ENCODE results near the gene BRD4.

Gene BRD4

GRCh38 chr19:15307169-15307568 is 25.2 kb downstream of the BRD4 start:
- no peak for DNase-seq

DNA sequence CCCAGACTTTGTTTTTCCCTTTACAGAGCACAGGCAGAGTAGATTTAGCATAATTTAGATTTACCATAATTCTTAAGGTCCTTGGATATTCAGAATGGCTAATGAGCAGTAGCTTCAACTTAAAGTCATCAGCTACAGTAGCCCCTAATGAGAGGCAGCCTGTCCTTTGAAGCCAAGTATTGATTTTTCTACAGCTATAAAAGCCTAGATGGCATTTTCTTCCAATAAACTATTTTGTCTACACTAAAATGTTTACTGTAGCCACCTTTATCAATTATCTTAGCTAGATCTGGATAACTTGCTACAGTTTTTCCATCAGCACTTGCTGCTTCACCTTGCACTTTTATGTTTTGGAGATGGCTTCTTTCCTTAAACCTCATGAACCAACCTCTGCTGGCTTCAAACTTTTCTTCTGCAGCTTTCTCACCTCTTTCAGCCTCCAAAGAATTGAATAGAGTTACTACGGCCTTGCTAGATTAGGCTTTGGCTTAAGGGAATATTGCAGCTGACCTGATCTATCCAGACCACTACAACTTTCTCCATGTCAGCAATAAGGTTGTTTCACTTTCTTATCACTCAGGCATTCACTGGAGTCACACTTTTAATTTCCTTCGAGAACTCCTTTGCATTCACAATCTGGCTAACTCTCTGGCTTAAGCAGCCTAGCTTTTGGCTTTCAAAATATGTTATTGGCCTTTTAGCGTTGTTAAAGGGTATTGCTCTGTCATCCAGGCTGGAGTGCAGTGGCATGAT is 26.6 kb downstream of the BRD4 start:
- no peak for DNase-seq

DNA sequence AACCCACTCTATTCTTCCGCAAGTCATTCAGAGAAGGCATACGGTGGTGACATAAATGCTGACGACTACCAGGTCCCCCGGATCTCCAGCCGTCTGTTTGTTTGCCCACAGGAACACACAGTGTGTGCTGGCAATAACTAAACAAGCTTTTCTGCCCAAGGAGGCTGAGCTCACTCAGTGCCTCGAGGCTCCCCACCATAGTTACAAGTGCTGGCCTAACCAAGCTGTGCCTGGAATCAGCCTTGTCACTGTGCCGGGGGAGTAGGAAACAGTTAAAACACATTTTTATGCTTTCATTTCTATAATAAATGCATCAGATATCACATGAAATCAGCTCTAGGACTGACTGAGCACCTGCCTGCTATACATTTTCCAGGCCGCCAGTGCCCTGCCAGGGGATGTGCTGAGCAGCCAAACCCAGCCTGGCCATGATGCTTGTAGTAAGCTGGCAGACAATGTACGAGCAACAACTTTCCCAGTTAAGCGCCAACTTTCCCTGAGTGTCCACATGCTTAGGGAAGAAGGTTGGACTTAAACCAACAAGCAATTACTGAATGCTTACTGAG is 28.1 kb downstream of the BRD4 start:
- DNase-seq, result no peak

- DNase-seq, result no peak
Measured at GRCh38 chr19:15303105-15303780, 29.1 kb downstream of the BRD4 start.

DNA sequence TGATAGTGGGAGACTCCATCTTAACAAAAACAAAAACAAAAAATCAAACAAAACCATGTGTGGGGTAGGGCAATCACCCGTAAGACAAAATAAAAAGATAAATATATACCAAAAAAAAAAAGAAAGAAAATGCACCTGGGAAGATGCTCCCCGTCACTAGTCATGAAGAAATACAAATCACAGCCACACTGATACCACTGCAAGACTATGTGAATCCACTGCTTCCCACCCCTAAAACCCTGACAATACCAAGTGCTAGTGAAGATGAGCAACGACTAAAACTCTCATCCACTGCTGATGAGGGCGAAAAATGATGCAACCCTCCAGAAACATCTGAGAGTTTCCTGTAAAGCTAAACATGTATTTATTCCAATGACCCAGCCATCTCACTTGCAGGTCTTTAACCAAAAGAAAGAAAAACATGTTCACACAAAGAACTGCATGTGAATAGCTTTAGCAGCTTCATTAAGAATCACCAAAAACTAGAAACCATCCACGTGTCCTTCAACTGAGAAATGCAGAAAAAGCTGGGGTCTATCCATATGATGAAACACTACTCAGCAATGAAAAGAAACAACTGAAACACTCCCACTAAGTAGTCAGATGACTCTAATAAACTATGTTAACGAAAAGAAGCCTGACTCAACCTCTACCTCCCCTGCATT is 31.7 kb downstream of the BRD4 start:
- no peak for DNase-seq

- DNase-seq, result no peak
Measured at GRCh38 chr19:15299568-15300409, 32.5 kb downstream of the BRD4 start.

- DNase-seq, result no peak
Measured at GRCh38 chr19:15298847-15299567, 33.3 kb downstream of the BRD4 start.

DNA sequence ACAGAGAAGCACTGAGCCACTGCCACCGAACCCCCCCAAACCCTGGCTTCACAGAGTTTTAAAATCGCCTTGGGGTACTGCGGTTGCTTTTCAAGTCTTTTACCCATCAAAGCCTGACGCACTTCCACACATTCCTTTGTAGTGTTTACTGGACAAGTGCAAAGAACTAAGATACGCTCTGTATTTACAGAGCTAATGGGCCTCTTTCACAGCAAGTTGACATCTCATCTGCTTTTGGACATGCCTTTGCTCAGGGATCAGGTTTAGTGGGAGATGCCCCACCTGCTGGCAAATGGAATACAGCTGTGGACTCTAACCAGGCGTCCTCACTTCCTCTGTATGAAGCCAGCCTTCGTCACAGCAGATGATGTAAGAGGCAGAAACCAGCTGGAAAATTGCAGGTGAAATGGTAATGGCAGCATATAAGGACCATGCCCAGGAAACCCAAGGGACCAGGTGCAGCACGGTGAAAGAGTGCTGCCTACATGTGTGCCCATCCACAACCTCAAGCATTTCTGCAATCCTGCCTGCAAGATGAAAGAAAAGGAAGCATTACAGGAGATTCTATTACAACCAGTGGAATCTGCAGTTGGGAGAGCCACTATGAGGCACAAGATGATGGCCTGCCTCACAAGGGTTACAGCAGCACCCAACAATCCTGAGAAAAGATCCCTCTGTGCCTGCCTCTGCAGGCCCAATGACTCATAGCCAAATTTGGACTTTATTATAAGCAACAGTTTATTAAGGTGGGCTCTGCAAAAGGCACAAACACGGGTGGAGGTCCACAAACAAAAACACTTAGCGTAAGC is 34.7 kb downstream of the BRD4 start:
- DNase-seq, result peak; percentile 92

GRCh38 chr19:15296841-15297415 is 35.4 kb downstream of the BRD4 start:
- DNase-seq, result no peak

DNA sequence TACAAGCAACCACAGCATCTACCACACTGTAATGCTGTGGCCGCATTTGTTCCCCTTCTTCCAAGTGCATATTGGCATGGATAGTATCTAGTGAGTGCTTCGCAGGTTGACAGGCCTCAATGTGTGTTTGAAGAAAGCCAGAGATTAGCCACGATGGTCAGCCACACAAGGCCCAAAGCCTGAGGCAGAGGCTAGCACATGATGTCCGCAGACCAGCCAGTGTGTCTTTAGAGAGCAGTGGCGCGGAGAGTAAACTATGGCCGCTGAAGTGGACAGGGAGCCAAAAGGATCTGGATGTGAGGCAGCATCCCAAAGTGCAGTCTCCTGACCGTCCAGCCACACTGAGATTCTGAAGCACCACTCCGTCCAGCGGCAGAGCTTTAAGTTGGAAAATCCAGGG is 36.0 kb downstream of the BRD4 start:
- no peak for DNase-seq

- no peak for DNase-seq
Measured at GRCh38 chr19:15294561-15294990, 37.8 kb downstream of the BRD4 start.

DNA sequence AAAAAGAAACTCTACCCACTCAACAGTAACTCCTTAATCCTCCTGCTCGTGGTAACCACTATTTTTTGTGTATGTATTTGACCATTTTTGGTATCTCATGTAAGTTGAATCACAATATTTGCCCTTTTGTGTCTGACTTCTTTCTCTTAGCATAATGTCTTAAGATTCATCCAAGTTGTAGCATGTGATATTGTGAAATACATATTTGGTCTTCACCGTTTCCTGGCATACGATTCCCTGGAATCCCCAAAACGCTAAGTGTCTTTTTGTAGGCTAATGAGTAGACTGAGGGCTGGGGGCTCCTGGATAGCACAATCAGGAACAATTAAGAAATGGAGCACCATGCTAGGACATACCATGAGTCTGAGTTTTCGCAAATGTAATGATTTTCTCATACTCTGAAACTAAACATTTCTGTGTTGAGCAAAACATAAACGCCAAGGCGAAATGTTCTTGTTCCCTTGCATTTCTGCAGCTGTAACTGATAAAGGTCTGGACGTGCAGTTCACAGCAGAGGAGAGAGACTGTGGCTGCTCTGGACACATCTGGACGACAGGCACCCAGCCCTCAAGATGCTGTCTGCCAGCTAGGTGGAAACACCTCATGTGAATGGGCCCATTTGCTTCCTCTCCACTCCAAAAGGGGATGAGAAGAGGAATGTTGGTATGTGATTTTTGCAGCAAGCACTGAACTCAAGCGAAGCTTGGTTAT is 38.4 kb downstream of the BRD4 start:
- no peak for DNase-seq

DNA sequence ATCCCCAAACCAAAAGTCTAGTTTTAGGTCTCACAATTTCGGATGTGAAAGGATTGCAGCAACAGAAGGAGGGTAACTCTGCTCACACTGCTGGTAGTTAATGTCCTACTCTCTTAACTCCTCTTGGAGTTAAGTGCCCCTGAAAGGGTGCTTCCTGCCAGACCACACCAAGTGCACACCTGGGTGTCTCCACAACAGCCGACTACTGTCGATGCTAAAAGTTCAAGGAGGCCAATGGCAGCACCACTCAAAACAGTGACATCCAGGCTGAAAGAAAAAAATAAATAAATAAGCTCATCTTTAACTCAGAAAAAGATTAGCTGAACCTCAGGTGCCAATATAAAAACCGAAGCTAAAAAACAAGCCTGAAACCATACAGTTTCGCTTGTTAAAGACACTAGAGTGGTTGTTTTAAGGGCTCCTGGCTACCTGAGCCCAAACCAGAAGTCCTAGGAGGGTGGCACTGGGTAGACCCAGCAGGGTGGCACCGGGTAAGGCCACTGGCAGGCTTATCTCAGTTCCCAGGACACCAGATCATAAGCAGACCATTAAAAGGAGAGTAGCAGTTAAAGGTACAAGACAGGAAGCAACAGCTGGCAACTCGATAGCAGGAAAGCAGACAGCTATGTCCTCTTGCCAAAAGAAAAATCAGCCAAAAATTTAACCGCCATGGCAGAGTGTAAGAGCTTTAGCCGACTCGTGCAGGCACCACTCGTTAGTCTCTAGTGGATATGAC is 39.3 kb downstream of the BRD4 start:
- no peak for DNase-seq

GRCh38 chr19:15292140-15292539 is 40.2 kb downstream of the BRD4 start:
- no peak for DNase-seq

DNA sequence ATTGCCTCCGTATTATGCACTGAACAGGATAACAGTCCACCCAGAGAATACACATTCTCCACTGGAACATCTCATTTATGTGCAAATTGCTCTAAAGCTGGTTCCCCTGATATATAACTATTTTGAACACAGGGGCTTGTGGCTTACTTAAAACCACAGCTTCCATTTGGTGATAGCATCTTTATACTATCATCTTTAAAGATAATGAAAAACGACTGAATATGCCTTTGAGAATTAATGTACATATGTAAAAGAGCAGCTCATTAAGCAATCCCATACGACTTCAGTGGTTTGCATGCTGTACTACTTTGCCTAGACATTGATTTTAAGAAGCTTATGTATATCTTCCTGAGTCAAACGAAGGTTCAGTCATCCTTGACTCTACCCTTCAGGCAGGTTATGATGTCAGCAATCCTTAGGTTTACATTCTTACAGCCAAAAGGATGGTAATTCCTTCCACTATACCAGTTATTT is 40.8 kb downstream of the BRD4 start:
- no peak for DNase-seq

GRCh38 chr19:15291089-15291488 is 41.2 kb downstream of the BRD4 start:
- no peak for DNase-seq

DNA sequence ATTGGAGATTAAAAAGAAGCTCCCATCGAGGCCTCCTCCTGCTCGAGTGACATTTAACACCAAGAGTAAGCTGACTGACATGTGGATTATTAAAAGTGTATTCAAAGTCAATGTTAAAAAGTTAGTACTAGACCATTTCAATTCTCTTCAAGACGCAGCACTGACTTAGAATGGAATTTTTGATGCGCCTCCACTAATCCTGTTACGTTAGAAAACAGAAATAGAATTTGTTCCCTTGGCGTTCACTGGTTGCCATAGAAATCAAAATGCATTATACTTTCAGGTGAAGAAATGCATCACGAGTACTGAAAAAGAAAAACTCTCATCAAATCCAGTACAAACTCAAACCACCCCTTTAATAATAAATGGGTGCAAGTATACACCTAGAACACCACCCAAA is 42.2 kb downstream of the BRD4 start:
- DNase-seq, result no peak

DNA sequence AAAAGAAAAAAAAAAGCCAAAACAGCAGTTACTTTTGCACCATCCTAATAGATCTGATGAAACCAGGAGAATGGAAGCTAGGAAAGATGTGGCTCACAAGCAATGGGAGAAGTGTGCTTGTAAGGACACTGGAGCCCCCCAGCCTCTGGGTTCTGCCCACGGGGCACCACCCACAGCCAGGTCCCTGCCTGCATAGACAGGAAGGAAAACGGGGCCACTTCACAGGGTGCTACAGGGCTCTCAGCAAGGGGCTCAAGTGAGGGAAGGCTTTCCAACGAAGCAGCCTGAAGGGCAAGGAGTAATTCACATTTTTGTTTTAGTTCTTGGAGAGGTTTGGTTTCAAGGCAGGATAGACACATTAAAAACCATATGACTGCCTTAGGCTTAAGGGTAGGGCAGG is 42.7 kb downstream of the BRD4 start:
- no peak for DNase-seq
